Esophagus squamous epithelium (tissue), 5 donors: ENCODE results near the gene MLPH. TPM values are rescaled to one million over a fixed set of nuclear protein-coding genes. Genes with fewer than 3 reads are reported as not detected.

Source experiments
- DNase-seq: peaks from one replicate; lab custom pipeline; 2025; lab: John Stamatoyannopoulos, UW
- H3K27ac ChIP-seq, 4 donors: fragments of 200-600 bp; sonication (generic); one replicate each; pipeline ENCODE4 v1.5.1; 2016 to 2019; ENCODE audit warnings: mild to moderate bottlenecking in 1 of 4
- H3K27me3 ChIP-seq, 4 donors: fragments of 200-600 bp; sonication (generic); 1 replicate in 3 of 4; 2 replicates in 1 of 4; pipeline versions ENCODE4 v1.5.1 to v1.6.0; 2017 to 2021; ENCODE audit warnings: antibody characterized with exemption in 1 of 4
- H3K36me3 ChIP-seq, 3 donors: fragments of 200-600 bp; sonication (generic); one replicate each; pipeline ENCODE4 v1.5.1; 2016 to 2019
- H3K4me1 ChIP-seq, 3 donors: fragments of 200-600 bp; sonication (generic); one replicate each; pipeline ENCODE4 v1.5.1; 2017 to 2019
- H3K4me3 ChIP-seq, 4 donors: fragments of 200-600 bp; sonication (generic); 1 replicate in 3 of 4; 2 replicates in 1 of 4; pipeline ENCODE4 v1.5.1; 2016 to 2019; ENCODE audit warnings: mild to moderate bottlenecking in 2 of 4, moderate library complexity in 1 of 4
- H3K9me3 ChIP-seq, 3 donors: fragments of 200-600 bp; sonication (generic); one replicate each; pipeline ENCODE4 v1.5.1; 2016 to 2019
- CTCF ChIP-seq, 6 experiments: fragments of 450-650 bp in 4 of 6; fragments of 200-600 bp in 2 of 6; sonication (generic) in 2 of 6; IDR thresholded peaks; one replicate each; pipeline ENCODE4 v1.5.1; 2016 to 2019; ENCODE audit warnings: antibody characterized with exemption in 6 of 6, mild to moderate bottlenecking in 4 of 6, moderate library complexity in 4 of 6
- POLR2A ChIP-seq, 4 donors: fragments of 450-650 bp; IDR thresholded peaks; one replicate each; pipeline ENCODE4 v1.6.1; 2017; ENCODE audit warnings: antibody characterized with exemption in 4 of 4, mild to moderate bottlenecking in 4 of 4, moderate library complexity in 3 of 4
- WGBS, 2 donors: methylation state at CpG; one replicate each; pipeline ENCODE4 v1.1.5; 2018; 5-methylcytosine and 5-hydroxymethylcytosine counted together
- intact Hi-C: fragments of 100-400 bp; cut with DNase I; formaldehyde crosslinking; loops from one replicate; pipeline ENCODE4 v1.15.0; 2022
- total RNA-seq, 4 donors: library from RNA; depleted of rRNA; stranded (reverse); fragments of >200 nt; gene quantifications; one replicate each; pipeline ENCODE4 v1.1.0, GENCODE V29; 2016
- donor health status: DM: yes; HTN: yes; CAD: no.

Gene MLPH
- total RNA-seq, 4 donors from 2014 or later, result 1.8 to 10.5 (median 7.6) TPM

- peak overlapping the region in 3 of 4 donors; percentile 88 to 96 (median 94) for H3K27ac ChIP-seq
- no peak for DNase-seq
- H3K4me3 ChIP-seq, result no peak overlapping the region
- H3K4me1 ChIP-seq, result peaks cover 6 to 37% (median 12%) of the 10 kb centered on the region in 3 donors
- H3K27me3 ChIP-seq, result peaks cover 0 to 8% (median 0%) of the 10 kb centered on the region in 4 donors
- 79 to 93% methylated on average over 10 of the region's 27 CpGs for WGBS, 2 donors
- TF ChIP-seq CTCF (IDR thresholded peaks at IDR 0.05) (no peak), POLR2A (IDR thresholded peaks at IDR 0.05) (no peak)
- H3K9me3 ChIP-seq, result no peaks in the 10 kb centered on the region
- intact Hi-C loops, result loop anchor here (10.0 kb wide), 1 partner anchor 318 kb away; no protein-coding TSS in a partner anchor
- H3K36me3 ChIP-seq, result no peaks in the 10 kb centered on the region
Measured at GRCh38 chr2:237472909-237473877, 13.9 kb upstream of the MLPH start.

- Histone ChIP-seq H3K36me3 (no peaks in the 10 kb centered on the region), H3K27me3 (peaks cover 0 to 8% (median 0%) of the 10 kb centered on the region in 4 donors), H3K9me3 (no peaks in the 10 kb centered on the region), H3K27ac (peak overlapping the region in 3 of 4 donors; percentile 88 to 96 (median 94)), H3K4me1 (peaks cover 6 to 44% (median 12%) of the 10 kb centered on the region in 3 donors), H3K4me3 (peak overlapping the region in 1 of 4 donors; percentile 91)
- intact Hi-C loops, result loop anchor here (10.0 kb wide), 1 partner anchor 319 kb away; no protein-coding TSS in a partner anchor
- TF ChIP-seq POLR2A (IDR thresholded peaks at IDR 0.05) (no peak), CTCF (IDR thresholded peaks at IDR 0.05) (no peak)
- WGBS, 2 donors, result 45 to 59% methylated on average over 5 of the region's 11 CpGs
- no peak for DNase-seq
Measured at GRCh38 chr2:237473878-237474441, 13.1 kb upstream of the MLPH start.

- Histone ChIP-seq H3K4me1 (peaks cover 6 to 49% (median 12%) of the 10 kb centered on the region in 3 donors), H3K27ac (peak overlapping the region; percentile 87 to 96 (median 91)), H3K36me3 (no peaks in the 10 kb centered on the region), H3K9me3 (no peaks in the 10 kb centered on the region), H3K4me3 (peak overlapping the region; percentile 56 to 91 (median 74)), H3K27me3 (peaks cover 0 to 8% (median 0%) of the 10 kb centered on the region in 4 donors)
- intact Hi-C loops, result loop anchor here (10.0 kb wide), 1 partner anchor 320 kb away; no protein-coding TSS in a partner anchor
- no peak for DNase-seq
- 44 to 69% methylated on average over 4 to 5 of the region's 12 CpGs for WGBS, 2 donors
- no peak for TF ChIP-seq POLR2A (IDR thresholded peaks at IDR 0.05)
- TF ChIP-seq CTCF (IDR thresholded peaks at IDR 0.05), result no peak
Measured at GRCh38 chr2:237474442-237474911, 12.6 kb upstream of the MLPH start.

GRCh38 chr2:237474931-237475703 is 11.9 kb upstream of the MLPH start:
- TF ChIP-seq CTCF (IDR thresholded peaks at IDR 0.05), result peak; percentile 84 to 96 (median 88)
- peak in 2 of 4 donors; percentile 54 to 61 for TF ChIP-seq POLR2A (IDR thresholded peaks at IDR 0.05)
- Histone ChIP-seq H3K4me1 (peaks cover 6 to 55% (median 12%) of the 10 kb centered on the region in 3 donors), H3K27ac (peak overlapping the region; percentile 87 to 96 (median 91)), H3K4me3 (peak overlapping the region; percentile 56 to 91 (median 74)), H3K9me3 (no peaks in the 10 kb centered on the region), H3K27me3 (peaks cover 0 to 8% (median 0%) of the 10 kb centered on the region in 4 donors), H3K36me3 (no peaks in the 10 kb centered on the region)
- 5% methylated on average over 7 of the region's 79 CpGs; no CpG with 5 or more reads in 1 of the 2 donors for WGBS, 2 donors
- DNase-seq, result no peak
- intact Hi-C loops, result loop anchor here (10.0 kb wide), 1 partner anchor 320 kb away; no protein-coding TSS in a partner anchor
